HG03378 (cell line): ENCODE data around the gene RIC8A.

Experiments
- ATAC-seq: cut with Tn5 transposase; IDR thresholded peaks from one replicate; pipeline ENCODE4 v1.9.1; 2021; ENCODE audit warnings: mild to moderate bottlenecking, moderate library complexity; ENCODE audit not compliant: unreplicated experiment

Gene RIC8A

GRCh38 chr11:203945-204586, 3.4 kb upstream of the RIC8A start:
- no peak for ATAC-seq

- no peak for ATAC-seq
Observed at GRCh38 chr11:204587-205109, 2.9 kb upstream of the RIC8A start.

GRCh38 chr11:205221-206001, 2.1 kb upstream of the RIC8A start:
- no peak for ATAC-seq

- no peak for ATAC-seq
Observed at GRCh38 chr11:206002-206384, 1.5 kb upstream of the RIC8A start.

- ATAC-seq = peak; percentile 17
Observed at GRCh38 chr11:206526-207207, 841 bp upstream of the RIC8A start.

GRCh38 chr11:207863-208180, 314 bp downstream of the RIC8A start:
- no peak for ATAC-seq

GRCh38 chr11:208181-208916, 841 bp downstream of the RIC8A start:
- ATAC-seq = no peak

- no peak for ATAC-seq
Observed at GRCh38 chr11:208917-209260, 1.4 kb downstream of the RIC8A start.

- no peak for ATAC-seq
Observed at GRCh38 chr11:209275-210121, 2.0 kb downstream of the RIC8A start.

GRCh38 chr11:210122-210802, 2.8 kb downstream of the RIC8A start:
- ATAC-seq = no peak

GRCh38 chr11:210803-211180, 3.3 kb downstream of the RIC8A start:
- ATAC-seq = no peak

- ATAC-seq = no peak
Observed at GRCh38 chr11:211295-211694, 3.8 kb downstream of the RIC8A start.

GRCh38 chr11:211741-212140, 4.2 kb downstream of the RIC8A start:
- ATAC-seq = no peak

- ATAC-seq = no peak
Observed at GRCh38 chr11:212150-213100, 4.9 kb downstream of the RIC8A start.

GRCh38 chr11:213111-213510, 5.6 kb downstream of the RIC8A start:
- ATAC-seq = no peak

- no peak for ATAC-seq
Observed at GRCh38 chr11:214083-214482, 6.6 kb downstream of the RIC8A start.

GRCh38 chr11:215581-216037, 8.1 kb downstream of the RIC8A start:
- ATAC-seq = no peak

- ATAC-seq = no peak
Observed at GRCh38 chr11:216081-216974, 8.8 kb downstream of the RIC8A start.
